Measurements from ENCODE around the gene TMBIM6. TPM values are rescaled to one million over a fixed set of nuclear protein-coding genes. Genes with fewer than 3 reads are reported as not detected.
A peak's percentile ranks its signal among the peaks of the same experiment; 100 is the strongest.

The TMBIM6 gene
- total and polyA plus RNA-seq, 9 of the 15 experiments (the other 6 are each of a cell fraction or from before 2014, with no cell fraction given) = 147 to 1,288 (median 352) TPM

DNA sequence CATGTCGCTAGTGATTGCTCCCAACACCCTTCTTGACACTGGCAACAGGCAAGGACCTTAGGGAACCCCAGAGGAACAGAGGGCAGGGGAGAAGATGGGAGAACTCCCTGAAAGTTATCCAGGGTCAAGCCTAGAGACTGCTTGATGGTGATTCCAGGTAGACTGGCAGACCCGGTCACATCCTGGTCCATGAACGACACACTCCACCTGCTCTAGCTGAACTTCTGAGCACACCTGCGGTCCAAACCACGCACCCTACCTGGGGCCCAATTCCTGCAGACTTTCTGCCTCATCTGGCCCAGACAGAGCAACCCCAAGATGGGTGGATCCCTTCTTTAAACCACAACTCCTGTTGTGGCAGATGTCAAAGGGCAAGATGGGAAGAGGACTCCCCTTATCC is 52.7 kb downstream of the TMBIM6 start:
- no peak for ATAC-seq
- Histone ChIP-seq H3K79me2 (ENCODE audit: control insufficient read depth, insufficient read depth, low read length) (no peaks in the 10 kb centered on the region), H2AFZ (ENCODE audit: low read depth, low read length) (no peak overlapping the region), H3K4me3 (no peak overlapping the region), H3K4me2 (ENCODE audit: insufficient read depth, low read length) (no peak overlapping the region), H4K20me1 (replicated peaks; ENCODE audit: control insufficient read depth, insufficient read depth, low read length) (0 out of 2 replicates have a peak, but pooled peaks cover 3% of the 10 kb centered on the region), H3K27me3 (ENCODE audit: control insufficient read depth in 2 of 2, insufficient read depth in 2 of 2, low read length in 2 of 2) (no peaks in the 10 kb centered on the region), H3K27ac (ENCODE audit: extremely low read depth, low read depth, low read length) (no peak overlapping the region), H3K9ac (ENCODE audit: insufficient read depth in 1 of 2, low read depth in 2 of 2, low read length in 2 of 2) (no peak overlapping the region), H3K4me1 (replicated peaks in 1 of 2; ENCODE audit: control insufficient read depth in 2 of 2, insufficient read depth in 2 of 2, low read length in 2 of 2) (peaks cover 0 to 22% of the 10 kb centered on the region in 2 experiments; a peak in 2 of 5 replicates), H3K9me1 (ENCODE audit: control insufficient read depth, insufficient read depth, low read length) (no peaks in the 10 kb centered on the region), H3K9me3 (replicated peaks; ENCODE audit: control insufficient read depth, insufficient read depth, low read depth, low read length) (no peaks in the 10 kb centered on the region), H3K36me3 (ENCODE audit: control insufficient read depth, insufficient read depth, low read length) (peaks cover 7% of the 10 kb centered on the region; the same call in 1 of the 3 replicates)
- POLR2A ChIA-PET = no interaction called here
- in situ Hi-C loops (cut with MboI) (no loop called here), intact Hi-C loops (cut with micrococcal nuclease) (no loop called here)
- CTCF ChIA-PET (ENCODE audit: low intra/inter-chr PET ratio) = no interaction called here
- WGBS (ENCODE audit: insufficient coverage, low coverage, missing lambda C conversion rate) = 52% methylated on average over 5 of the region's 5 CpGs
- peak in 2 of 4 experiments; percentile 7 to 11 for DNase-seq (ENCODE audit: extremely low read depth in 1 of 4, low spot score in 3 of 4)
- no TSS peak for BruUV-seq (replicated peaks)
- no peak for FAIRE-seq
- TF ChIP-seq ZNF384 (IDR thresholded peaks at IDR 0.05; ENCODE audit: low read depth, low read length) = no peak
- TF ChIP-seq HSF4 (CRISPR knock-in tag; IDR thresholded peaks at IDR 0.05; ENCODE audit: borderline replicate concordance) = no peak
- TF ChIP-seq CBX8 (IDR thresholded peaks at IDR 0.05; ENCODE audit: borderline replicate concordance, extremely low read depth, low read depth, low read length, poor library complexity, severe bottlenecking) = no peak
- TF ChIP-seq BCOR (IDR thresholded peaks at IDR 0.05) = no peak
- no peak for TF ChIP-seq STAG1 (CRISPR knock-in tag; IDR thresholded peaks at IDR 0.05; ENCODE audit: borderline replicate concordance)
- no peak for TF ChIP-seq NFIX (CRISPR knock-in tag; IDR thresholded peaks at IDR 0.05; ENCODE audit: low read depth)
- no peak for TF ChIP-seq BACH1 (tag; IDR thresholded peaks at IDR 0.05)

All from K562 (cell line).